Stimulated activated CD4-positive, alpha-beta T cell treated with anti-CD3 and anti-CD28 coated beads, Interleukin-1b, Interleukin-23, amount 100 ng/mL, for 4 hours (primary cell): ENCODE data around the gene CCDC148.
"Not testable (repeated sequence)": the region's sequence is repeated elsewhere in the genome, so short reads cannot be mapped to it uniquely, and the experiment has no call there.

Experiments
- DNase-seq, 2 donors: peaks; one replicate each; pipeline ENCODE4 v3.0.0-alpha.2; 2020; ENCODE audit warnings: low read depth in 2 of 2

Gene CCDC148

GRCh38 chr2:158357122-158357521 lies 99.4 kb downstream of the CCDC148 start:
- no peak for DNase-seq

- DNase-seq: not testable (repeated sequence)
Observed at GRCh38 chr2:158351466-158351816, 105.1 kb downstream of the CCDC148 start.

GRCh38 chr2:158350751-158351465 lies 105.6 kb downstream of the CCDC148 start:
- DNase-seq: not testable (repeated sequence)

DNA sequence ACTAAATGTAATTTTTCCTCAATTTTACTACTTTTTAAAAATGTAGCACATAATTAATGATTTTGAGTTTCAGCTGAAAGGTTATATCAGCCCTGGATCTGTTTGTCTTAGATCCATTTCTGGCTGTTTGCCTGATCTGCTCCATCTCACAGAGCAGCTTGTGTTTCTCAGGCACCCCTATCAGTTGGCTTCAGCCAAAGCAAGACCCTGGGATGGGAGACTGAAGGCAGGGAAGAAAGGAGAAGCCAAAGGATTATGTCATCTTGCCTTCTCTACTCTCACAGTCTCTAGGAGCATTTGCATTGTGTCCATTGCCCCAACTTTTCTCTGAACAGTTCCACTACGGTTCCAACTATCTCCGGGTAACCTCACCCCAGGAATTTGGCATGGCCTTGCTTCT lies 110.5 kb downstream of the CCDC148 start:
- no peak for DNase-seq

DNA sequence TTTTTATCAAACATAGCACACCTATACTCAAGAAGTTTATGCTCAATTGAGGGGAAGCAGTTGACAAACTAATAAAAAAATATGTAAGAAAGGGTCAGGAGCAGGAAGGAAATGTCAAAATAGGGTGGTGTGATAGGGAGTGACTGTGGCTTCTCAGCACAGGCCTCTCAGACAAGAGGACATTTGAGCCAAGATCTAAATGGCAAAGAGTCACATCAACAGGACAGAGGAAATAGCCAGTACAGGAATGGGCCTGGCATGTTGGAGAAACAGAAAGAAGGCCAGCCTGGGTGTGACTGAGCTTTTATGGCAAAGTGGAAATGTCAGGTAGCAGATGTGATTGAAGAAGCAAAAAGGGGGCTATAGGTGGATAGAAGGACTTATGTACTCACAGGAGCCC lies 117.0 kb downstream of the CCDC148 start:
- DNase-seq: no peak

DNA sequence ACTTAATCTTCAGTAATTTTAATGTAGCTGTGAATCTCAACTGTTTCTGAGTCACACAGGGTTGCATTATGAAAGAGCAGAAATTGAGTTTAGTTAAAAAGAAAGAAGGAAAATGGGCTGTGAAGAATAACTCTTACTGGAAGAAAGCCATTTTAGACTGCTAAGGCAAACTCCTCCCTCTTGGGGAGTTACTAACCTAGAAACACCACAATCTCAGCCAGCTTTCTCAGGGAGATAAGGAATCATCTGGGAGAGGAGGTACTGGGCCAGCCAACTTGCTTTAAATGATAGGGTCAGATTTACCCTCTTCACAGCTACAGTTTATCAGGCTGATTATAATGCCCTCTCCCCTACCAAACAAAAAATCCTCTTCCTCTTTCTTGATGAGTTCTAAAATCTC lies 119.5 kb downstream of the CCDC148 start:
- DNase-seq: no peak

GRCh38 chr2:158331799-158332198 lies 124.8 kb downstream of the CCDC148 start:
- not testable (repeated sequence) for DNase-seq

DNA sequence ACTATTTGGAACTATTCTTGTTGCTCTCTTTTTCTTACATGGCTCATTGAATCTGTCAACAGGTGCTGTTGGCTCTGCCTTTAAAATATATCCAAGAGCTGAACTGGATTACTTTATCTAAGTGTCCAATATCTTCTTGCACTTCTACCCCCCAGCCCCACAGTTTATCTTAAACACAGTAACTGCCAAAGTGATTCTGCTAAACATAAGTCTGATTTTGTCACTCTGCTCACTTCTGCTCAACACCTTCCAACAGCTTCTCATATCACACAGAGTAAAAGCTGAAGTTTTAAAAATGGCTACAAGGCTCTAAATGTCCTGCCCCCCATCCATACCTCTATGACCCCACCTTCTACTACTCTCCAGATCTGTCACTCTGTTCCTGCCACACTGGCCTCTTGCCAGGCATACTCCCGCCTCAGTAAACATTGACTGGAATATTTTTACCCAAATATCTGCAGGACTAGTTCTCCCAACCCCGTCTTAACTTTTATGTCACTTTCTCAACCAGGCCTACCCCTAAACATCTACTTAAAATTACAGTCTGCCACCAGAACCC lies 130.7 kb downstream of the CCDC148 start:
- no peak for DNase-seq

DNA sequence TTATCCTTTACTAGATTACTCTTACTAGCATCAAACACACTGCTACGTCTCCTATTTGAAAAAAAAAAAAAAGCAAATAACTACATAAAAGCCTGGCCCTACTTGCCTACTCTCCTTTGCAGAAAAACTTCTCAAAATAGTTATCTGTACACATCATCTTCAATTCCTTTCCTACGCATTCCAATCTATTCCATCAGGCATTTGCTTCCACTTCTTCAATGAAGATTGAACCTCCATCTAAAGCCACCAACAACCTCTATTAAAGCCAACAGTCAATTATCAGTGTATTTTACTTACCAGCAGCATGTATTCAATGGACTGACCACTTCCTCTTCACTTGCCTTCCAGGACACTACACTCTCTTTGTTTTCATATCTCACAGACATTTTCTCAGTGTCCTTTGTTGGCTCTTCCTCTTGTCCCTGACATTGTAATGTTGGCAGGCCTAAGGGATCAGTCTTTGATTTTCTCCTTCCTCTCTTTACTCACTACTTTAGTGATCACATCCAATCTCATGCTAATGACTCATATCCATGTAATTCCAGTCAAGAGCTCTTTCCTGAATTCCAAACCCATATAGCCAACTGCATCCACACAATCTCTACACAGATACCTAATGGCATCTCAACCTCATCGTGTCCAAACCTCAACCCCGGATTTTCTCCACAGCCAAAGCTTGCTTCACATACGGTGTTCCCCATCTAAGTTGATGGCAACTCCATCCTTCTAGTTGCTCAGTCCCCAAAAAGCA lies 131.3 kb downstream of the CCDC148 start:
- DNase-seq: no peak

DNA sequence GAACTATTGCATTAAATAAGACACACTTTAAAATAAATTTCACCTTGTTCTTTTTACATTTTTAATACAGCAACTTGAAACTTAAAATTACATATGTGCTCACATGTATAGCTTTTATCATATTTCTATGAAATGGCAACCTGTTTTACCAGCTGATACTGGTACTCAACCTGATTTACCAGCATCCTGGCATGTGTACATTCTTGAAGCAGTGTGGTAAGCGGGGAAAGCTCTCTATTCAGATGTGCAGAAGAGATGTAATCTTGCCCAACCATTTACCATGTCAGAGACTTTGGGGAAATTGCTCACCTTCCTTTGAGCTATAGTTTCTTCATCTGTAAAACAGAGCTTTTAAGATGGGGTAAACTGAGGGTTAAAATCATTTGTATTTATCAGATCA lies 133.2 kb downstream of the CCDC148 start:
- DNase-seq: no peak

DNA sequence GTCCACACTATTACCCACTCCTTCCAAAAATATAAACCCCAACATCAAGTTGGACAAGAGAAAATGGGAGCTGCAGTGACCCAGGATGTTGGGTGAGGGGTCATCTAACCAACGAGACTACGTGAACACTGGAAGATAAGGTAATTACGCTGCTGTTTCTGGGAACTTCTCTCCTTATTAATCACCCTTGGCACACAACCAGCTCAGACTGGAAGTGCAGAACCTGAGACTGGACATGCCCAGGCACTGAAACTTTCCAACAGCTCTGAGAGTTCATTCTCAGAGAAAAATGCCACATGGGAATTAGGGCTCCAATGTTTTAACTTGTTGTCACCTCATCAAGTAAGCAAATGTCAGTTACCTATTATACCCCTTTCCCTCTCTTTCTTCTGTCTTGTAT lies 135.3 kb downstream of the CCDC148 start:
- no peak for DNase-seq

DNA sequence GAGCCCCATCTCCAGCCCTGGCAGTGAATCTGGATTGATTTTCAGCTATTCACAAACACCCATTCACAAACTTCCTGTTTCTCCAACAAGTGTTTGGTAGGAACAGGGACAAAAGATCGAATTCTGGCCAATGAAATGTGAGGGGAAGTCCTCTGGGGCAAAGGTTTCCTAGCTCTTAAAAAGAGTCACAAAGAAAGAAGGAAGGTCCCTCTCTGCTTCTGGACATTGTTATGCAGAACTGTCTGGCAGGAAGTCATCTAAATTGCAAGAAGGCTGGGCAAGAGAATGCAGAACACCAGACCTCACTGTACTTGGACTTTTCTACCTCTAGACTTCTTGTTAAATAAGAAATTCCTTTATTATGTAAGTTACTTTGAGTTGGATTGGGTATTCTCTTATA lies 137.3 kb downstream of the CCDC148 start:
- DNase-seq: no peak

GRCh38 chr2:158317642-158318041 lies 138.9 kb downstream of the CCDC148 start:
- DNase-seq: no peak

GRCh38 chr2:158315803-158316414 lies 140.6 kb downstream of the CCDC148 start:
- DNase-seq: no peak

DNA sequence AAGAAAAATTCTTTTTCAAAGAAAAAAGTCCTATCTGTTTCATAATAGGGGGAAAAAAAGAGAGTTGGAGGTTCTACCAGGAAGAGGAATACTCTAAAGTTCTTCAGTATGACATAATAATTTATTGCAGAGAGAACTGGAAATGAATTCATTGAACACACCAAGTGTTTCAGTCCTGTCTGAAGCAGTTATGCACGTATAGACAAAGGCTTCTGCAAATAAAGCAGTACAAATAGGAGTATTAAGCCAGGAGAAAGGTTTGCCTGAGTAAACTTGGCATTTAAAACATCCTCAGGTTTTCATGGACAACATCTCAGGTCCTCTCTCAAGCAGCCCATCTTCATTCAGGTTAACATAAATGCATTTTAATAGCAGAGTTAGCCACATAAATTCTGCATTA lies 141.6 kb downstream of the CCDC148 start:
- no peak for DNase-seq

GRCh38 chr2:158313734-158314133 lies 142.8 kb downstream of the CCDC148 start:
- no peak for DNase-seq

- no peak for DNase-seq
Observed at GRCh38 chr2:158312981-158313380, 143.6 kb downstream of the CCDC148 start.

DNA sequence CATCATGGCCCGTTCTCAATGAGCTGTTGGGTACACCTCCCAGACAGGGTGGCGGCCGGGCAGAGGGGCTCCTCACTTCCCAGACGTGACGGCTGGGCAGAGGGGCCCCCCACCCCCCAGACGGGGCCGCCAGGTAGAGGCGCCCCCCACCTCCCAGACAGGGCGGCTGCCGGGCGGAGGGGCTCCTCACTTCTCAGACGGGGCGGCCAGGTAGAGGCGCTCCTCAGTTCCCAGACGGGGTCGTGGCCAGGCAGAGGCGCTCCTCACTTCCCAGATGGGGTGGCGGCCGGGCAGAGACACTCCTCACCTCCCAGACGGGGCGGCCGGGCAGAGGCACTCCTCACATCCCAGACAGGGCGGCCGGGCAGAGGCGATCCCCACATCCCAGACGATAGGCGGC lies 146.1 kb downstream of the CCDC148 start:
- DNase-seq: not testable (repeated sequence)

DNA sequence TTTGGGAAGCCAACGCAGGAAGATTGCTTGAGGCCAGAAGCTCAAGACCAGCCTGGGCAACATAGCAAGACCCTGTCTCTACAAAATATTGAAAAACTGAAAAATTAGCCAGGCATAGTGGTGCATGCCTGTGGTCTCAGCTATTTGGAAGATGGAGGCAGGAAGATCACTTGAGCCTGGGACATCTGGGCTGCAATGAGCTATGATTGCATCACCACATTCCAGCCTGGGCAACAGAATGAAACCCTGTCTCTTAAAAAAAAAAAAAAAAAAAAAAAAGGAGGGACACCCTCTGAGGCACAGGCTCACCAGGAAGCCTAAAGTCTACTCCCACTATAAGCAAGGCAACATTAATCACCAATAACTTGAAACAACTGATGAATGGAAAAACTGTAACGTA lies 151.1 kb downstream of the CCDC148 start:
- DNase-seq: no peak

GRCh38 chr2:158300394-158300793 lies 156.2 kb downstream of the CCDC148 start:
- DNase-seq: no peak

- DNase-seq: no peak
Observed at GRCh38 chr2:158297606-158298005, 158.9 kb downstream of the CCDC148 start.

- DNase-seq: no peak
Observed at GRCh38 chr2:158297120-158297519, 159.4 kb downstream of the CCDC148 start.

DNA sequence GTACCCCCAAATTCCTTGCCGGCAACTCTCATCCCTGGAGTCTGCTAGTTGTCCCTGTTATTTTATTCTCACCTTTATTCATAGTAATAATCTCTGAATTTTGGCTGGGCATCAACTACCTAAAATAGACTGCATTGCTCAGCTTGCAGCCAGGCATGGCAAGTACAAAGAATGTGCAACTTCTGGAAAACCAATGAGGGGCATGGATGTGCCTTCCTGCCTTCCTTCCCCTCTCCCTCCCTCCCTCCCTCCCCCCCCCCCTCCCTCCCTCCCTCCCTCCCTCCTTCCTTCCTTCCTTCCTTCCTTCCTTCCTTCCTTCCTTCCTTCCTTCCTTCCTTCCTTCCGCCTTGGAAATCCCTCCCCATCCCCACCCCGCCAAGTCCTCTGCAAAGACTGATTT lies 162.8 kb downstream of the CCDC148 start:
- DNase-seq: no peak
